HEK293 (cell line): ENCODE measurements around the gene PGAM5.
"Not testable (repeated sequence)": the region's sequence is repeated elsewhere in the genome, so short reads cannot be mapped to it uniquely, and the experiment has no call there.

ENCODE experiments used
- CTCF ChIA-PET: fragments of 350-600 bp; formaldehyde crosslinking; extraction: SDS; loops from one replicate; lab custom pipeline; 2021; ENCODE audit warnings: antibody characterized with exemption; lab: Yijun Ruan, JAX
- POLR2A ChIA-PET: fragments of 300-600 bp; formaldehyde crosslinking; extraction: SDS; loops from one replicate; lab custom pipeline; 2020; ENCODE audit warnings: antibody characterized with exemption, inconsistent platforms; lab: Yijun Ruan, JAX
- H3K27ac ChIP-seq: fragments of 200-500 bp; sonication (Bioruptor generic); 2 replicates; pipeline ENCODE4 v1.5.1; 2014; ENCODE audit warnings: low read depth, low read length, control low read depth, inconsistent platforms; ENCODE audit errors: extremely low read depth
- H3K36me3 ChIP-seq, 2 experiments: fragments of 200-500 bp in 1 of 2; sonication (Bioruptor generic) in 1 of 2; 1 replicate in 1 of 2; 2 replicates in 1 of 2; pipeline ENCODE4 v1.5.1; 2014 to 2017; ENCODE audit warnings: inconsistent platforms in 2 of 2, low read length in 2 of 2; ENCODE audit not compliant: control insufficient read depth in 2 of 2, insufficient read depth in 1 of 2
- H3K4me1 ChIP-seq: fragments of 200-500 bp; sonication (Bioruptor generic); 2 replicates; pipeline ENCODE4 v1.5.1; 2014; ENCODE audit warnings: mild to moderate bottlenecking, low read length, inconsistent platforms; ENCODE audit not compliant: control insufficient read depth, insufficient read depth
- H3K4me3 ChIP-seq: 2 replicates; pipeline ENCODE4 v1.5.1; 2011; ENCODE audit warnings: low read depth, mild to moderate bottlenecking, control low read depth, low read length, moderate library complexity
- H3K9me3 ChIP-seq: fragments of 200-500 bp; sonication (Bioruptor generic); 2 replicates; pipeline ENCODE4 v1.5.1; 2014; ENCODE audit warnings: low read depth, low read length, inconsistent platforms; ENCODE audit not compliant: control insufficient read depth, insufficient read depth
- SCRT2 ChIP-seq: fragments of 450-650 bp; formaldehyde crosslinking; IDR thresholded peaks from 2 replicates; pipeline ENCODE4 v1.5.1; 2016; ENCODE audit warnings: missing biosample characterization, missing genetic modification characterization
- SP2 ChIP-seq: fragments of 450-650 bp; formaldehyde crosslinking; IDR thresholded peaks from 2 replicates; pipeline ENCODE4 v1.5.1; 2016; ENCODE audit warnings: missing biosample characterization, missing genetic modification characterization
- YY1 ChIP-seq: fragments of 450-650 bp; formaldehyde crosslinking; IDR thresholded peaks from 2 replicates; pipeline ENCODE4 v1.5.1; 2018; ENCODE audit warnings: missing biosample characterization, missing genetic modification characterization
- ZBTB44 ChIP-seq: fragments of 450-650 bp; IDR thresholded peaks from 2 replicates; pipeline ENCODE4 v1.5.1; 2018; ENCODE audit warnings: missing biosample characterization, mild to moderate bottlenecking, missing genetic modification characterization
- ZNF140 ChIP-seq: fragments of 450-650 bp; formaldehyde crosslinking; IDR thresholded peaks from 2 replicates; pipeline ENCODE4 v1.5.1; 2016; ENCODE audit warnings: missing biosample characterization, missing genetic modification characterization
- ZNF19 ChIP-seq: fragments of 450-650 bp; formaldehyde crosslinking; IDR thresholded peaks from 2 replicates; pipeline ENCODE4; 2016; ENCODE audit warnings: missing biosample characterization, missing genetic modification characterization, low read depth
- ZNF211 ChIP-seq: fragments of 450-650 bp; formaldehyde crosslinking; IDR thresholded peaks from 2 replicates; pipeline ENCODE4 v1.5.1; 2016; ENCODE audit warnings: low read depth, missing biosample characterization, missing genetic modification characterization
- ZNF214 ChIP-seq: fragments of 450-650 bp; formaldehyde crosslinking; IDR thresholded peaks from 2 replicates; pipeline ENCODE4 v1.5.1; 2017; ENCODE audit warnings: missing biosample characterization, mild to moderate bottlenecking, missing genetic modification characterization, borderline replicate concordance
- ZNF341 ChIP-seq: fragments of 450-650 bp; formaldehyde crosslinking; IDR thresholded peaks from 2 replicates; pipeline ENCODE4; 2016; ENCODE audit warnings: low read depth, missing biosample characterization, missing genetic modification characterization
- ZNF596 ChIP-seq: fragments of 450-650 bp; IDR thresholded peaks from 2 replicates; pipeline ENCODE4 v1.5.0; 2018; ENCODE audit warnings: missing biosample characterization, mild to moderate bottlenecking, missing genetic modification characterization, moderate library complexity
- ZNF639 ChIP-seq: fragments of 450-650 bp; formaldehyde crosslinking; IDR thresholded peaks from 2 replicates; pipeline ENCODE4 v1.5.1; 2016; ENCODE audit warnings: missing biosample characterization, missing genetic modification characterization
- ZNF76 ChIP-seq: fragments of 450-650 bp; formaldehyde crosslinking; IDR thresholded peaks from 2 replicates; pipeline ENCODE4; 2016; ENCODE audit warnings: low read depth, missing biosample characterization, missing genetic modification characterization, borderline replicate concordance
- ZNF768 ChIP-seq: fragments of 450-650 bp; formaldehyde crosslinking; IDR thresholded peaks from 2 replicates; pipeline ENCODE4 v1.5.1; 2018; ENCODE audit warnings: missing biosample characterization, mild to moderate bottlenecking, missing genetic modification characterization
- ZSCAN23 ChIP-seq: fragments of 450-650 bp; formaldehyde crosslinking; IDR thresholded peaks from 2 replicates; pipeline ENCODE4 v1.5.1; 2016; ENCODE audit warnings: missing biosample characterization, missing genetic modification characterization
- ZSCAN4 ChIP-seq: fragments of 450-650 bp; formaldehyde crosslinking; IDR thresholded peaks from 2 replicates; pipeline ENCODE4 v1.5.1; 2017; ENCODE audit warnings: missing biosample characterization, missing genetic modification characterization
- TF ChIP-seq, protein P1 (sequence below): fragments of 450-650 bp; formaldehyde crosslinking; IDR thresholded peaks from 2 replicates; pipeline ENCODE4 v1.5.1; 2017; ENCODE audit warnings: missing biosample characterization, missing genetic modification characterization
- TF ChIP-seq, protein P2 (sequence below): fragments of 450-650 bp; formaldehyde crosslinking; IDR thresholded peaks from 2 replicates; pipeline ENCODE4 v1.5.1; 2017; ENCODE audit warnings: missing biosample characterization, missing genetic modification characterization

Gene PGAM5

GRCh38 chr12:132747395-132747794, 36.8 kb downstream of the PGAM5 start:
- H3K27ac ChIP-seq: no peak overlapping the region
- no peak for TF ChIP-seq YY1 (tag by site-specific recombination)
- TF ChIP-seq, all 188 proteins: peak for 0
- CTCF ChIA-PET: no interaction called here
- H3K36me3 ChIP-seq: peaks cover 74 to 95% of the 10 kb centered on the region in 2 experiments
- H3K4me1 ChIP-seq: no peaks in the 10 kb centered on the region
- no peaks in the 10 kb centered on the region for H3K9me3 ChIP-seq
- POLR2A ChIA-PET: no interaction called here
- H3K4me3 ChIP-seq: no peak overlapping the region

- peaks cover 74 to 95% of the 10 kb centered on the region in 2 experiments for H3K36me3 ChIP-seq
- no peak overlapping the region for H3K27ac ChIP-seq
- H3K9me3 ChIP-seq: no peaks in the 10 kb centered on the region
- H3K4me1 ChIP-seq: no peaks in the 10 kb centered on the region
- no peak overlapping the region for H3K4me3 ChIP-seq
- ChIA-PET CTCF (no interaction called here), POLR2A (no interaction called here)
- TF ChIP-seq ZNF639 (tag by site-specific recombination) (no peak), ZNF768 (tag by site-specific recombination) (no peak), ZNF76 (tag by site-specific recombination) (no peak)
- TF ChIP-seq, protein P1, sequence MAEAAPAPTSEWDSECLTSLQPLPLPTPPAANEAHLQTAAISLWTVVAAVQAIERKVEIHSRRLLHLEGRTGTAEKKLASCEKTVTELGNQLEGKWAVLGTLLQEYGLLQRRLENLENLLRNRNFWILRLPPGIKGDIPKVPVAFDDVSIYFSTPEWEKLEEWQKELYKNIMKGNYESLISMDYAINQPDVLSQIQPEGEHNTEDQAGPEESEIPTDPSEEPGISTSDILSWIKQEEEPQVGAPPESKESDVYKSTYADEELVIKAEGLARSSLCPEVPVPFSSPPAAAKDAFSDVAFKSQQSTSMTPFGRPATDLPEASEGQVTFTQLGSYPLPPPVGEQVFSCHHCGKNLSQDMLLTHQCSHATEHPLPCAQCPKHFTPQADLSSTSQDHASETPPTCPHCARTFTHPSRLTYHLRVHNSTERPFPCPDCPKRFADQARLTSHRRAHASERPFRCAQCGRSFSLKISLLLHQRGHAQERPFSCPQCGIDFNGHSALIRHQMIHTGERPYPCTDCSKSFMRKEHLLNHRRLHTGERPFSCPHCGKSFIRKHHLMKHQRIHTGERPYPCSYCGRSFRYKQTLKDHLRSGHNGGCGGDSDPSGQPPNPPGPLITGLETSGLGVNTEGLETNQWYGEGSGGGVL: no peak
These were observed 37.3 kb downstream of the PGAM5 start for GRCh38 chr12:132747896-132748295.

DNA sequence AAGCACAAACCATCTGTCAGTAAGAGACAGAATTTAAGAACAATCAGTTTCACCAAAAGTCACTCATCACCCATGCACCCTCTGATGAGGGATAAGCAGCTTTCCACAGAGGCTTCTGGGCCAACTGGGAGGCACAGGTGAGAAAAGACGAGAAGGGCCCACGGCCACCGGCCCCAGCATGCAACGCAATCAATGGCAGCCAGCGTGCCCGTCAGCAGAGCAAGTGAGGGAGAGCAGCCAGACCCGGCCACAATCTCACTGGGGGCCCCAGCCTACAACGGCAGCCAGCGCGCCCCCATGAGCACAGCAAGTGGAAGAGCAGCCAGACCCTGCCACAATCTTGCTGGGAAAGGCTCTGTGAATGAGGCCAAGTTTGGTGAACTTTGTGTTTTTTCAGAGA, 37.7 kb downstream of the PGAM5 start:
- Histone ChIP-seq H3K27ac (no peak overlapping the region), H3K4me1 (no peaks in the 10 kb centered on the region), H3K9me3 (no peaks in the 10 kb centered on the region), H3K36me3 (peaks cover 74 to 96% of the 10 kb centered on the region in 2 experiments), H3K4me3 (no peak overlapping the region)
- ChIA-PET POLR2A (interaction anchor here (0.6 kb wide), 1 partner anchor 24 kb away, joined by 5 read pairs; no protein-coding TSS in a partner anchor), CTCF (no interaction called here)
- TF ChIP-seq ZNF596: no peak
- TF ChIP-seq ZNF140 (tag by site-specific recombination): no peak
- no peak for TF ChIP-seq ZSCAN4 (tag by site-specific recombination)
- TF ChIP-seq ZNF19 (tag by site-specific recombination): no peak
- TF ChIP-seq SCRT2 (tag by site-specific recombination): no peak
- TF ChIP-seq ZNF214: no peak
- no peak for TF ChIP-seq ZNF211 (tag by site-specific recombination)
- no peak for TF ChIP-seq SP2 (tag by site-specific recombination)
- no peak for TF ChIP-seq ZNF341 (tag by site-specific recombination)
- no peak for TF ChIP-seq ZSCAN23 (tag by site-specific recombination)
- TF ChIP-seq ZBTB44: no peak
- TF ChIP-seq, protein P2, sequence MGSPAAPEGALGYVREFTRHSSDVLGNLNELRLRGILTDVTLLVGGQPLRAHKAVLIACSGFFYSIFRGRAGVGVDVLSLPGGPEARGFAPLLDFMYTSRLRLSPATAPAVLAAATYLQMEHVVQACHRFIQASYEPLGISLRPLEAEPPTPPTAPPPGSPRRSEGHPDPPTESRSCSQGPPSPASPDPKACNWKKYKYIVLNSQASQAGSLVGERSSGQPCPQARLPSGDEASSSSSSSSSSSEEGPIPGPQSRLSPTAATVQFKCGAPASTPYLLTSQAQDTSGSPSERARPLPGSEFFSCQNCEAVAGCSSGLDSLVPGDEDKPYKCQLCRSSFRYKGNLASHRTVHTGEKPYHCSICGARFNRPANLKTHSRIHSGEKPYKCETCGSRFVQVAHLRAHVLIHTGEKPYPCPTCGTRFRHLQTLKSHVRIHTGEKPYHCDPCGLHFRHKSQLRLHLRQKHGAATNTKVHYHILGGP: no peak

GRCh38 chr12:132753670-132754069, 43.0 kb downstream of the PGAM5 start:
- H3K4me1 ChIP-seq, H3K9me3 ChIP-seq, H3K27ac ChIP-seq, H3K4me3 ChIP-seq, CTCF ChIA-PET: not testable (repeated sequence)
- H3K36me3 ChIP-seq: peaks cover 64 to 88% of the 10 kb centered on the region in 2 experiments
- POLR2A ChIA-PET: interaction anchor here (1.0 kb wide), 1 partner anchor 14 kb away, joined by 4 read pairs; no protein-coding TSS in a partner anchor
